Activated CD4-positive, alpha-beta T cell treated with anti-CD3 and anti-CD28 coated beads, Interleukin-2, amount 10 ng/mL, durations not matched to agents 7 days and 5 days (primary cell): ENCODE measurements around the gene GJB4. TPM values are rescaled to one million over a fixed set of nuclear protein-coding genes. Genes with fewer than 3 reads are reported as not detected.
"Not testable (repeated sequence)": the region's sequence is repeated elsewhere in the genome, so short reads cannot be mapped to it uniquely, and the experiment has no call there.

ENCODE experiments used
- CTCF ChIA-PET: fragments of 350-600 bp; sonication (Branson Sonifier 250); formaldehyde crosslinking; loops from one replicate; lab custom pipeline; 2021; ENCODE audit warnings: antibody characterized with exemption; lab: Charles Lee
- POLR2A ChIA-PET: fragments of 350-600 bp; sonication (Branson Sonifier 250); formaldehyde crosslinking; loops from one replicate; lab custom pipeline; 2021; ENCODE audit warnings: antibody characterized with exemption; lab: Charles Lee
- DNase-seq: peaks from one replicate; pipeline ENCODE4 v3.0.0-alpha.2; 2020
- H3K27ac Mint-ChIP-seq: one replicate; pipeline ENCODE4 v1.8.0; 2021; ENCODE audit warnings: mild to moderate bottlenecking, moderate library complexity, mixed read lengths
- H3K27me3 Mint-ChIP-seq: one replicate; pipeline ENCODE4 v1.8.0; 2021; ENCODE audit warnings: mixed read lengths
- H3K36me3 Mint-ChIP-seq: one replicate; pipeline ENCODE4 v1.8.0; 2021; ENCODE audit warnings: low read depth, mixed read lengths
- H3K4me1 Mint-ChIP-seq: one replicate; pipeline ENCODE4 v1.8.0; 2021; ENCODE audit warnings: mixed read lengths
- H3K4me3 Mint-ChIP-seq: one replicate; pipeline ENCODE4 v1.8.0; 2021; ENCODE audit warnings: mild to moderate bottlenecking, moderate library complexity, mixed read lengths
- H3K9me3 Mint-ChIP-seq: one replicate; pipeline ENCODE4 v1.8.0; 2021; ENCODE audit warnings: mixed read lengths
- total RNA-seq, 2 experiments: library from RNA; stranded (reverse); gene quantifications; one replicate each; pipeline ENCODE4 v1.2.3, GENCODE V29; 2021

The GJB4 gene
- total RNA-seq: not detected

GRCh38 chr1:34759503-34760357 is at the start of gene GJB4:
Gene GJB4 (plus strand): TSS chr1:34759740. CDS start chr1:34761255, 1,515 bp downstream.
- Mint-ChIP-seq H3K4me1 (no peaks in the 10 kb centered on the region), H3K36me3 (no peaks in the 10 kb centered on the region), H3K9me3 (no peaks in the 10 kb centered on the region), H3K27me3 (no peaks in the 10 kb centered on the region), H3K27ac (no peak within 1 kb of the TSS), H3K4me3 (no peak within 1 kb of the TSS)
- DNase-seq: no peak
- ChIA-PET CTCF (no interaction called here), POLR2A (no interaction called here)

DNA sequence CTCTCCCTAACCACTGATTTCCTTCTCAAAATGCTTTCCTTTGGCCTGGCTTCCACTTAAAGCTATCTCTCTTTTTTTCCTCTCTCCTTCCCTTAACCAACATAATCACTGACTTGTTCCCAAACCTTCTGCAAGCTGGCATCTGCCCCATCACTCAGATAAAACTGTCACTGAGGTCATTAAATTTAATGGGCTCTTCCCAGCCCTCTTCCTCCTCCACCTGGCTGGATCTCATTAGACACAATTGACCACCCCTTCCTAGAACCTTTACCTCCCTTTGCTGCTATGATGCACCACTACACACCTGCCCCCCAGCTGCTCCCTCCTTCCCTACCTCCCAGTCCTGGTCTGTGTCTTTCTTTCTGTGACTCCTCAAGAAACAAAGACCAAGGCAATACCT is 48.7 kb upstream of the GJB4 start:
- POLR2A ChIA-PET: no interaction called here
- peaks cover 4% of the 10 kb centered on the region for H3K27me3 Mint-ChIP-seq
- CTCF ChIA-PET: no interaction called here
- no peak overlapping the region for H3K4me3 Mint-ChIP-seq
- no peaks in the 10 kb centered on the region for H3K9me3 Mint-ChIP-seq
- no peaks in the 10 kb centered on the region for H3K36me3 Mint-ChIP-seq
- H3K4me1 Mint-ChIP-seq: no peaks in the 10 kb centered on the region
- no peak overlapping the region for H3K27ac Mint-ChIP-seq
- DNase-seq: no peak

DNA sequence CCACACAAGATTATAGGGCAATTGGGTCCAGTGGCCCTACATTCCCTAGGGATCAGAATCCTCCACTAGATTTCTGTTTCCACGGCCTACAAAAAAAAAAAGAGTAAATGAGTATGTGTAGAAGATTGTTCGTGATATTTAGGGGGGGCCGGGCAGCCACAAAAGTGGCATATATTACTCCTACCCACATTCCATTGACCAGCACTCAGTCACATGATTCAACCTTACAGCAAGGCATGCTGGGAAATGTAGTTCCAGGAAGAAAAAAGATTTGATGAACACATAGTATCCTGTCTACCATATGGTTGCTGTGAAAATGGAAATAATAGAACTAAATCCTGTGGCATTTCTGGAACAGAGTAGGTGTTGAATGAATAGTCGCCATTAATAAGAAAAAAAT is 48.1 kb upstream of the GJB4 start:
- DNase-seq: no peak
- no peak overlapping the region for H3K27ac Mint-ChIP-seq
- POLR2A ChIA-PET: no interaction called here
- H3K4me1 Mint-ChIP-seq: no peaks in the 10 kb centered on the region
- no peaks in the 10 kb centered on the region for H3K9me3 Mint-ChIP-seq
- H3K4me3 Mint-ChIP-seq: no peak overlapping the region
- no peaks in the 10 kb centered on the region for H3K36me3 Mint-ChIP-seq
- H3K27me3 Mint-ChIP-seq: peaks cover 4% of the 10 kb centered on the region
- CTCF ChIA-PET: no interaction called here

- CTCF ChIA-PET: no interaction called here
- H3K9me3 Mint-ChIP-seq: no peaks in the 10 kb centered on the region
- DNase-seq: no peak
- no peaks in the 10 kb centered on the region for H3K36me3 Mint-ChIP-seq
- H3K4me3 Mint-ChIP-seq: no peak overlapping the region
- H3K27ac Mint-ChIP-seq: no peak overlapping the region
- peaks cover 4% of the 10 kb centered on the region for H3K27me3 Mint-ChIP-seq
- no peaks in the 10 kb centered on the region for H3K4me1 Mint-ChIP-seq
- POLR2A ChIA-PET: no interaction called here
Observed at GRCh38 chr1:34712007-34712688, 47.4 kb upstream of the GJB4 start.

DNA sequence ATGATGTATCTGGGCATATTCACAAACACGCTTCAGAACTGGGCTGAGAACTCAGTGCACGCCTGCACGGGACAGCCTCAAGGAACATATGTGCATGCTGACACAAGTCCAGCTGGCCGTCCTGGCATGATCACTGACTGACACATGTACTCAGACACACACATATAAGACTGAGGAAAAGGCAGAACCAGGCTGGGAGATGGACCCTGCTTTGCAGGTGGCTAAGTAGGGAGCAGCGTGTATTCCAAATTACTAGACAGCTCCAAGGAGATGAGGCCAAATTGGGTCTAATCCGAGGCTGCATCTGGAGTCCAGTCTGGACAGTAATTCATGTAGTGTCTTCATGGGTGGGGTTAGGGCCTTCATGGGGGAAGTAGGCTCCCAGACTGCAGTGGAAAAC is 46.1 kb upstream of the GJB4 start:
- no peak overlapping the region for H3K27ac Mint-ChIP-seq
- CTCF ChIA-PET: no interaction called here
- peaks cover 3% of the 10 kb centered on the region for H3K9me3 Mint-ChIP-seq
- no peak for DNase-seq
- POLR2A ChIA-PET: no interaction called here
- no peaks in the 10 kb centered on the region for H3K36me3 Mint-ChIP-seq
- no peaks in the 10 kb centered on the region for H3K4me1 Mint-ChIP-seq
- H3K4me3 Mint-ChIP-seq: no peak overlapping the region
- H3K27me3 Mint-ChIP-seq: peaks cover 4% of the 10 kb centered on the region

DNA sequence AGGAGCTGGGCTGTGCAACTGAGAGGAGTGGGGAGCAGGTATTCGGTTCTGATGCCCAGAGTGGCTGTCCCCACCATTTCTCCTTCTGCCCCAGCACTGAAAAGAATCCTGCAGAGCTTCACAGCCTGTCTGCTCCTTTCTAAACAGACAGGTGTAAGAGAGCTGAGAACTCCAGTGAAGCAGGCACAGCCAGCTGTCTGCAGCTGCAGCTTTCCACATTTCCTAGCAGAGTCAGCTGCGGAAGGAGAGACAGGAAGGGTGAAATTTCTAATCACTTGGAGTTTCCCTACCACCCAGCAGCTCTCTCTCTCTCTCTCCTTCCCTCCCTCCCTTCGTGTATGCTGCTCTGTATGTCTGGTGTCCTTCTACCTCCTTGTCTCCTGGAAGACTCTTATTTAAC is 45.2 kb upstream of the GJB4 start:
- Mint-ChIP-seq H3K27me3 (peaks cover 4% of the 10 kb centered on the region), H3K36me3 (no peaks in the 10 kb centered on the region), H3K27ac (no peak overlapping the region), H3K4me3 (no peak overlapping the region), H3K9me3 (peaks cover 3% of the 10 kb centered on the region), H3K4me1 (no peaks in the 10 kb centered on the region)
- POLR2A ChIA-PET: no interaction called here
- DNase-seq: no peak
- CTCF ChIA-PET: interaction anchor here (0.8 kb wide), 1 partner anchor 21 kb away, joined by 3 read pairs; no protein-coding TSS in a partner anchor

DNA sequence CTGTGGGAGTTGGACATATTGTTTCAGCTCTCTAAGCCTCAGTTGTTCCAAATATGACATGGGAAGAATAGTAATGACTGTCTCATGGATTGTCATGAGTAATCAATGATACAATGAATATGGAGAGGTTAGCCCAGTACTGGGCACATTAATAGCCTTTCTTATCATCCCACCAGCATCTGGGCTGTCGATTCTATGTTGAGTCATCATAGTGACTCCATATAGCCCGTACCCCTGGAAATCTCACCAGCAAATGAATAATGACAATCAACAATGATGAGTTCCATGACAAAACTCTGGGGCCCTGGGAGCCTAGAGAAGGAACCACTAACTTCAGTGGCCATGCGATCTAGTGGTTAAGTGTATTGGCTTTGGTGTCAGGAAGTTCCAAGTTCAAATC is 44.4 kb upstream of the GJB4 start:
- no peak overlapping the region for H3K4me3 Mint-ChIP-seq
- no peaks in the 10 kb centered on the region for H3K4me1 Mint-ChIP-seq
- H3K27ac Mint-ChIP-seq: no peak overlapping the region
- ChIA-PET CTCF (no interaction called here), POLR2A (no interaction called here)
- DNase-seq: no peak
- no peaks in the 10 kb centered on the region for H3K36me3 Mint-ChIP-seq
- H3K27me3 Mint-ChIP-seq: peaks cover 4% of the 10 kb centered on the region
- H3K9me3 Mint-ChIP-seq: peaks cover 3% of the 10 kb centered on the region

GRCh38 chr1:34721241-34721640 is 38.3 kb upstream of the GJB4 start:
- peaks cover 3% of the 10 kb centered on the region for H3K9me3 Mint-ChIP-seq
- POLR2A ChIA-PET: no interaction called here
- no peak overlapping the region for H3K27ac Mint-ChIP-seq
- no peaks in the 10 kb centered on the region for H3K36me3 Mint-ChIP-seq
- H3K4me3 Mint-ChIP-seq: no peak overlapping the region
- no peaks in the 10 kb centered on the region for H3K4me1 Mint-ChIP-seq
- DNase-seq: no peak
- peaks cover 16% of the 10 kb centered on the region for H3K27me3 Mint-ChIP-seq
- CTCF ChIA-PET: interaction anchor here (1.1 kb wide), 1 partner anchor 22 kb away, joined by 4 read pairs; no protein-coding TSS in a partner anchor

DNA sequence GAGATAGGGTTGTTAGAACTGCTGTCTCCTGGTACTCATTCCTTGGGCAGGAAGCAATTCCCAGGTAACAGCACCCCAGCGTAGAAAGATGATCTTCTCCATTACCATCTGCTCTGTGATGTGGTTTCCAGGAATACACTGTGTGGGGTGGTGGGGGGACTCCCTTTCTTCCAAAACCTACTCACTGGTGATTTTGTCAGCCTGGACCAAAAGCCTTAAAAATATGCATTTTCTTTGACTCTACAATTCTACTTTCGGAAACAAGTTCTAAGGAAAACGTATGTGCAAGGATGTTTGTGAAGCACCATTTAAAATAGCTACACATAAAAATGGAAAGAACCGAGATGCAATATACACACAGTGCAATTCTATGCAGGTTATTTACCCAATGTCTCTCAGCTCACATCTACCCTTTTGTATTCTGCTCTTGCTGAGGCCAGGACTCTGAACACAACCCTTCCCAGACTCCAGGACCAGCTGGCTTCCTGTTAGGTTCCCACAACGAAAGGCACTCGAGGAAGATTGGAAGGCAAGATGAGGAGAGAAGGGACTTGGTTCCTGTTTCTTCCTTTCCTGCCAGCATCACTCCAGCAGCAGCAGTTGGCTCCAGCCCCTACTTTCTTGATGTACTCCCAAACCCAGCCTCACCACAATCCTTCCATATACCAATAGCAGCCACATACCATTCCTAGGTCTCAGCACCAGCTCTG is 37.7 kb upstream of the GJB4 start:
- Mint-ChIP-seq H3K27ac (no peak overlapping the region), H3K27me3 (peaks cover 16% of the 10 kb centered on the region), H3K36me3 (no peaks in the 10 kb centered on the region), H3K4me3 (no peak overlapping the region), H3K9me3 (peaks cover 3% of the 10 kb centered on the region), H3K4me1 (no peaks in the 10 kb centered on the region)
- DNase-seq: no peak
- CTCF ChIA-PET: interaction anchor here (1.1 kb wide), 1 partner anchor 21 kb away, joined by 4 read pairs; no protein-coding TSS in a partner anchor
- POLR2A ChIA-PET: no interaction called here

- Mint-ChIP-seq H3K4me3 (no peak overlapping the region), H3K27me3 (peaks cover 13% of the 10 kb centered on the region), H3K27ac (no peak overlapping the region), H3K9me3 (no peaks in the 10 kb centered on the region), H3K4me1 (no peaks in the 10 kb centered on the region), H3K36me3 (no peaks in the 10 kb centered on the region)
- DNase-seq: no peak
- ChIA-PET POLR2A (no interaction called here), CTCF (no interaction called here)
Observed at GRCh38 chr1:34726861-34727260, 32.7 kb upstream of the GJB4 start.

DNA sequence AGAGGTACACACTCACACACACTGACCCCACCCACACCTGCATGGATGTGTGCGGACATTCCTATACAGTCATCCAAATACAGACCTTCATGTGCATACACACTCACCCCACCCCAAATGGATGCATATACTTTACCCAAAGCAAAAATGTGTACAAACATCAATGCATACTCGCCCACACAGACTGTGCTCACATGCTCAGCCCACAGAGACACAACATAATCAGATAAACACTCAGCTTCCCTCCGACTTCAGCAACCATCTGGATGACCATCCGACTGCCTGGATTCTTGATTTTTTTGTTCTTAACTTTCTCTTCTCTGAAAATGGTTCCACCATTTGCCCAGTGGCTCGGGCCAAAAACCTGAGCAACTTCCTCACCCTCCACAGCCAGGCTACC is 29.1 kb upstream of the GJB4 start:
- ChIA-PET CTCF (interaction anchor here (1.3 kb wide), 1 partner anchor 12 kb away, joined by 4 read pairs; no protein-coding TSS in a partner anchor), POLR2A (no interaction called here)
- peaks cover 9% of the 10 kb centered on the region for H3K27me3 Mint-ChIP-seq
- H3K9me3 Mint-ChIP-seq: no peaks in the 10 kb centered on the region
- no peak overlapping the region for H3K4me3 Mint-ChIP-seq
- no peaks in the 10 kb centered on the region for H3K4me1 Mint-ChIP-seq
- no peaks in the 10 kb centered on the region for H3K36me3 Mint-ChIP-seq
- no peak overlapping the region for H3K27ac Mint-ChIP-seq
- DNase-seq: no peak

DNA sequence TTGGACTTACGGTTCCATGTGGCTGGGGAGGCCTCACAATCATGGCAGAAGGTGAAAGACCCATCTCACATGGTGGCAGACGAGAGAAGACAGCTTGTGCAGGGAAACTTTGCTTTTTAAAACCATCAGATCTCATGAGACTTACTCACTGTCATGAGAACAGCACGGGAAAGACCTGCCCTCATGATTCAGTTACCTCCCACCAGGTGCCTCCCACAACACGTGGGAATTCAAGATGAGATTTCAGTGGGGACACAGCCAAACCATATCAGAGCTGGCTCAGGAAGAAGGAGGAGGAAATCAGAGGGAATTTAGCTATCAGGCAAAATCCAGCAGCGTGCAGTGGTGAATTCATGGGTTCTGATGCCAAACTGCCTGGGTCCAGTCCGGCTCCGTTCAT is 26.7 kb upstream of the GJB4 start:
- CTCF ChIA-PET, H3K36me3 Mint-ChIP-seq, POLR2A ChIA-PET, H3K4me3 Mint-ChIP-seq, H3K4me1 Mint-ChIP-seq, H3K9me3 Mint-ChIP-seq, DNase-seq, H3K27me3 Mint-ChIP-seq, H3K27ac Mint-ChIP-seq: not testable (repeated sequence)

DNA sequence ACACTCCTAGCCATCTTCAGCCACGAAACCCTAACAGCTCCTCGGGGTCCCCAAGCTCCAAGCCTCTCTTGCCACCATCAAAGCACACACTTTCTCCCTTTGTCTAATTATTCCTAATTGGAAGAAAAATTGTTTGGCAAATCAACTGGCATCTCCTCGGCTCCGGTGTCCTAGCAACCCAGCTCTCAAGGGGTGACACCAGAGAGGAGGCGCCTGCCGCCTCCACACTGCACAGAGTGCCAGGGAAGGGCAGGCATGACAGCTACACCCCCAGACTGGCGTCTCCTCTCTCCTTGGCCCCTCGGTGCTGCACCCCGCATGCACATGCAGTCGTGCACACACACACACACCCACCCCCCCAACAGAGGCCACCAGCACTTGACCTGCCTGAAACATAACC is 22.8 kb upstream of the GJB4 start:
- H3K9me3 Mint-ChIP-seq: no peaks in the 10 kb centered on the region
- ChIA-PET CTCF (no interaction called here), POLR2A (no interaction called here)

More for the DNA sequence above, 22.8 kb upstream of the GJB4 start:
- Mint-ChIP-seq H3K36me3 (no peaks in the 10 kb centered on the region), H3K4me3 (no peak overlapping the region), H3K27me3 (peaks cover 3% of the 10 kb centered on the region), H3K4me1 (no peaks in the 10 kb centered on the region), H3K27ac (no peak overlapping the region)
- no peak for DNase-seq
